ENCODE measurements around the gene CLRN2.

DNA sequence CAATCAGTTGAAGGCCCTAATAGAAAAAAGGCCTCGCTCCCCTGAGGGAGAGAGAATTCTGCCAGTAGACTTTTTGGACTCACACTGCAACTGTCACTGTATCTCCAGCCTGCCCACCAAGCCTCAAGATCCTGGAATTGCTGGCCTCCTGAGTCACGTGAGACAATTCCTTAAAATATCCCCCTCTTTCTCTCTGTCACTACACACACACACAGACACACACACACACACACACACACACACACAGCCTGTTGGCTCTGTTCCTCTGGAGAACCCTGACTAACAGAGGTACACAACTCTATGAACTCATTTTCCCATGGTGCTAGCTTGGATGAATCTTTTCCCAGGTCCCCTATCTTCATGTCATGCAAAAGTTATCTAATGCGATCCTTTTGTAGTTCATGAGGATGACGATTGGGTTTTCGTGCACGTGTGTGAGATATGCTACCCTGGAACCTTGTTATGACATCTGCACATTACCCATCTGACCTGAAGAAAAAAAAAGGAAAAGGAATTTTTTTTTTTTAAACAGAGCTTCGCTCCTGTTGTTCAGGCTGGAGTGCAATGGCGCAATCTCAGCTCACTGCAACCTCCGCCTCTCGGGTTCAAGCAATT, 13.7 kb downstream of the CLRN2 start:
- TF ChIP-seq CTCF (IDR thresholded peaks at IDR 0.05) (no peak), POLR2A (IDR thresholded peaks at IDR 0.05) (no peak)
